ACHN (cell line): ENCODE measurements around the gene TFPI.
"Not testable (repeated sequence)": the region's sequence is repeated elsewhere in the genome, so short reads cannot be mapped to it uniquely, and the experiment has no call there.

ENCODE experiments used
- DNase-seq: peaks from one replicate; pipeline ENCODE4 v3.0.0-alpha.2; 2015
- in situ Hi-C: cut with HindIII; loops from 2 replicates; pipeline ENCODE4 v1.10.0; 2017; ENCODE audit warnings: low sequenced_read_pairs, low pct_ligation_motif_present, low pct_unique_long_range_greater_than_20kb

Gene TFPI

DNA sequence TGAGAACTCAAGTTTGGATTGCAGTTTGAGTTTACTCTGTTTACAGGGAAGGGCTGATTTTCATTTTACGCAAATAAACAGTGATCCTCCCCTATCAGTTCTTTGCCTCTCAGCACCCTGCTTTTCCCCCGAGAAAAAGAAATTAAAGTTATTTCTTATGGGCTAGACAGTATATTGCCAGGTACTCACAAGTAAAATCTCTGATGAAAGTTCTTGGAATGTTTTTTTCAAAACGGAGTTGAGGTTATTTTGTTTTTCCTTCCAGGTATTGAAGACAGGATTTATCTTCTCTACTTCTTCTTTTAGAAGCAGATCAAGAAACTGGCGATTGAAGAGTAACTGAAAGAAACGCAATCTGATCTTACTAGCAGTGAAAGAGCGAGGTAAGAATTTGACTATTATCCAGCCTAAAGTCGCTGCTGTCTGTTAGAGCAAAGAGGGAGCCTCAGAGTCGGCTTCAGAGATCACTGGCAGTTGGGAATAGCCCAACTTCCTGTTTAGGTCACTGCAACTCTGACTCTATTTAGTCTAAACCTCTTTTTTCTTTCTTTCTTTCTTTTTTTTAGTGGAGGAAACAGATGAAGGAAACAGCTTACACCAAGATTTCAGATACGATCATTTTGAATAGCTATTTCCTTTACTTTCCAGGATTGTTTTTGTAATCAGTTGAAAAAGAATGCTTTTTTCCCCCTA is at the start of gene TFPI:
TSS of gene TFPI (minus strand) at position 425 of the 693 bp plus-strand sequence. CDS start 50,667 bp downstream, outside the sequence.
- peak; percentile 77 for DNase-seq
- in situ Hi-C loops, result no loop called here

DNA sequence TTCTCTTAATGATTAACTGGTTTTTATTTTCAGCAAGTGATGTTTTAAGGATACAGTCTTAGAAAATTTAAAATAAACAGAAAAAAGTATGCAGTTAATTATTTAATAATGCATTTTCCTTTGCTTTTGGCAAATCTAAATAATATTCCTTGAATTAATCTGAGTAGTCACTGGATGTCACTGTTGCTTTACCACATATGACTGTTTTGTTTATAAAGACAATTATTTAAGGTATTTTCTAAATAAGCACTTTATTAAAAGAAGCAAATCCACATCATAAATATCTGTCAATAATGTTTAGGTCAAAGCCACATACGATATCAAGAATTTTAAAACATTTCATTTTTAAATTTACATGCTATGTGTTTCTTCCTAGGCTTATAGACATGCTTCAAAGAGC is 40.6 kb upstream of the TFPI start:
- in situ Hi-C loops, result loop anchor here (25.0 kb wide), 1 partner anchor 242 kb away; no protein-coding TSS in a partner anchor
- peak; percentile 24 for DNase-seq

GRCh38 chr2:187593697-187594096 is 39.5 kb upstream of the TFPI start:
- in situ Hi-C loops, result loop anchor here (25.0 kb wide), 1 partner anchor 244 kb away; no protein-coding TSS in a partner anchor
- DNase-seq, result no peak

GRCh38 chr2:187593098-187593497 is 38.9 kb upstream of the TFPI start:
- in situ Hi-C loops, result loop anchor here (25.0 kb wide), 1 partner anchor 244 kb away; no protein-coding TSS in a partner anchor
- no peak for DNase-seq

DNA sequence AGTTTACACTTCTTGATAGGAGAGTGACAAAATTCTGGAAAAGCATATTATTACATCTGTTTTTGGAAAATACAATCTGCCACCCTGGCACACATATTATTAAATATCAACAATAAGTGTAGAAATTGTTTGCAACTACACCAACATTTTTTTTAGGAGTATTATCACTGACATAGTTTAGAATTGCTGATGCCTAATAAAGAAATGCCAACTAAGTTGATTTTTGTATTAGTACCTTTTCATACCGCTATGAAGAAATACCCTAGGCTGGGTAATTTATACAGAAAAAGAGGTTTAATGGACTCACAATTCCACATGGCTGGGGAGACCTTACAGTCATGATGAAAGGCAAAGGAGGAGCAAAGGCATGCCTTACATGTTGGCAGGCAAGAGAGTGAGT is 35.9 kb upstream of the TFPI start:
- in situ Hi-C loops, result loop anchor here (25.0 kb wide), 1 partner anchor 247 kb away; no protein-coding TSS in a partner anchor
- no peak for DNase-seq

- no peak for DNase-seq
- in situ Hi-C loops, result loop anchor here (25.0 kb wide), 1 partner anchor 251 kb away; no protein-coding TSS in a partner anchor
Observed at GRCh38 chr2:187586011-187586641, 31.9 kb upstream of the TFPI start.

DNA sequence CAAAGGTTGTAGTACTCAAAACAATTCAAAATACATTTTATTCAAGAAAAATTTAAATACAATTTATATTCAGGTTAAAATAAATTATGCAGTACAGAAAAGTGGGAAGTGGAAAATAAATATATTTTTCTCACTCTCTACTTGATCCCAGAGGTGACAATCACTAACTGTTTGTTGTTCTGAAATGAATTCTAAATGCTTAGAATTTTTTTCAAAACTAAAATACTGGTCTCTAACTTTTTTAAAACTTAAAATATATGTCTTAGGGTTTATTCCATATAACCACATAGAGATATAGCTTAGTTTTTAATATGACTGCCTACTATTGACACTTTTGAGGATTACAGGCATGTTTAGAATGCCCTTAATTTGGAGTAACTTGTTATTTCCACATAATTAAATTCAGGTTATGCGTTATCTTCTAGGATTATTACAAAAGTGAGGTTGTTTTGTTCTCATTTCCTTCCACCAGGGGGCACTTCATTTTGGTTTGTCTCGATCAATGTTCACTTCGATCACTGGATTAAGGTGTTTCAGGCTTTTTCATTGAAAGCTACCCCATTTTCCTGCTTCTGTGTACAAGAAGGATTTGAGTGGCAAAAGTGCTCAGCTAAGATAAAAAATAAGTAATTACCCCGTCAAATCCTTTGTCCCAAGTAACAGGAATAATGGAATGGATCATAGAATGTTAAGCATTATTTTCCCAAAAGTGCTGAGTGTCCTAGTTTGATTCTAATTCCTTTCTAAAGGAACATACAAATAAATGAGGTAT is 27.1 kb upstream of the TFPI start:
- in situ Hi-C loops, result loop anchor here (25.0 kb wide), 1 partner anchor 256 kb away; no protein-coding TSS in a partner anchor
- peak; percentile 75 for DNase-seq

DNA sequence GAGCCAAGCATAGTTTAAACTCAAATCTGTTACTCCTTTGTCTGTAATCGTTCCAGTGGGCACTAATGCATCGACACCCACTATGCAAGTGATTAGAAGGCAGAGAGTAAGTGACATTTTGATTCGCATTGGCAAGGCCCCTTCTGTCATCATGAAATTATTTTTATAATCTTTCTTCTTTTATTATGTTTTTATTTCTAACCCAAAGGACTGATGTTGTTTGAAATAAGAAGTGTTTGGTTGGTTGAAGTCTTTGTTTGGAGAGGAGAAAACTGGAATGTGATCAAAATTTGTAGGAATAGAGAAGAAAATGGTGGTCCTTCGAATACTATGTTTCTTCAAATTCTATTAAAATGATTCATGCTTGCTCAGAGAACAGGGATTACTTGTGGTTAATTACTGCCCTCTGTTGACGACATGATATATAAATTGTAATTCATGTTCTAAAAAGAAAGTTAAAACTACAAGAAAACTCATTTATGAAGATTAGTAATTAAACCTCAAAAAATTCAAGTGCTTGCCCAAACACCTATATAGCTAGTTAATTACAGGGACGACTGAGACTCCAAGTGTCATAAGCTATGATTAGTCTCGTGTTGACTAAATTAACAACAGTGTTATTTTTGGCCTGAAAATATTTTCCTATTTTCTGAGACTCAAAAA is 26.4 kb upstream of the TFPI start:
- in situ Hi-C loops, result loop anchor here (25.0 kb wide), 1 partner anchor 257 kb away; no protein-coding TSS in a partner anchor
- DNase-seq, result peak; percentile 88

- no peak for DNase-seq
- in situ Hi-C loops, result loop anchor here (25.0 kb wide), 1 partner anchor 260 kb away; no protein-coding TSS in a partner anchor
Observed at GRCh38 chr2:187577310-187577709, 23.1 kb upstream of the TFPI start.

GRCh38 chr2:187576906-187577305 is 22.7 kb upstream of the TFPI start:
- DNase-seq, result no peak
- in situ Hi-C loops, result loop anchor here (25.0 kb wide), 1 partner anchor 260 kb away; no protein-coding TSS in a partner anchor

DNA sequence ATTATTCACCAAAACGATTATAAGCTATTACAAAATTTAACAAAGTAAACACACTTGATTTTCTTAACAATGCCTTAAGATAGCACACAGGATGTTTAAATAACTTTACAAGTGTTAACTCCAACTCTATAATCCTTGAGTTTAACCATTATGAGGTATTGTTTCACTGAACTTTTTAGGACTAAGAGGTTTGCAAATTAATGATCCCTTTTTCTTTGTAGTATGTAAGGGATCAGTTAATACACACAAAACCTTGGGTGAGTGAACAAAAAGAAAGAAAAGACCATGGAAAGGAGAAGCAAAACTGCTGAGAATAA is 21.5 kb upstream of the TFPI start:
- in situ Hi-C loops, result loop anchor here (25.0 kb wide), 1 partner anchor 262 kb away; no protein-coding TSS in a partner anchor

GRCh38 chr2:187574969-187575750 is 20.9 kb upstream of the TFPI start:
- in situ Hi-C loops, result loop anchor here (25.0 kb wide), 1 partner anchor 262 kb away; no protein-coding TSS in a partner anchor
- no peak for DNase-seq

More for the DNA sequence above, 21.5 kb upstream of the TFPI start:
- DNase-seq, result no peak

DNA sequence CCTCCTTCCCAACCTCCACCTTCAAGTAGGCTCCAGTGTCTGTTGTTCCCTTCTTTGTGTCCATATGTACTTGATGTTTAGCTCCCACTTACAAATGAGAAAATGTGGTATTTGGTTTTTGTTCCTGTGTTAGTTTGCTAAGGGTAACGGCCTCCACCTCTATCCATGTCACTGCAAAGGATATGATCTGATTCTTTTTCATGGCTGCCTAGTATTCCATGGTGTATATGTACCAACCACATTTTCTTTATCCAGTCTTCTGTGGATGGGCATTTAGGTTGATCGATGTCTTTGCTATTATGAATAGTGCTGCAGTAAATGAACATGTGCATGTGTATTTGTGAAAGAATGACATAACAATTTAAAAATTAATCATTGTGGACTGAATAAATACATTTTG is 19.5 kb upstream of the TFPI start:
- DNase-seq, result no peak
- in situ Hi-C loops, result no loop called here

DNA sequence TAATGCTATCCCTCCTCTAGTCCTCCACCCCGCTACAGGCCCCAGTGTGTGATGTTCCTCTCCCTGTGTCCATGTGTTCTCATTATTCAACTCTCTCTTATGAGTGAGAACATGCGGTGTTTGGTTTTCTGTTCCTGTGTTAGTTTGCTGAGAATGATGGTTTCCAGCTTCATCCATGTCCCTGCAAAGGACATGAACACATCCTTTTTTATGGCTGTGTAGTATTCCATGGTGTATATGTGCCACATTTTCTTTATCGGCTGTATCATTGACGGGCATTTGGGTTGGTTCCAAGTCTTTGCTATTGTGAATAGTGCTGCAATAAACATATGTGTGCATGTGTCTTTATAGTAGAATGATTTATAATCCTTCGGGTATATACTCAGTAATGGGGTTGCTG is 17.8 kb upstream of the TFPI start:
- DNase-seq, in situ Hi-C loops: not testable (repeated sequence)

GRCh38 chr2:187569571-187569970 is 15.3 kb upstream of the TFPI start:
- in situ Hi-C loops, result no loop called here
- DNase-seq, result no peak

DNA sequence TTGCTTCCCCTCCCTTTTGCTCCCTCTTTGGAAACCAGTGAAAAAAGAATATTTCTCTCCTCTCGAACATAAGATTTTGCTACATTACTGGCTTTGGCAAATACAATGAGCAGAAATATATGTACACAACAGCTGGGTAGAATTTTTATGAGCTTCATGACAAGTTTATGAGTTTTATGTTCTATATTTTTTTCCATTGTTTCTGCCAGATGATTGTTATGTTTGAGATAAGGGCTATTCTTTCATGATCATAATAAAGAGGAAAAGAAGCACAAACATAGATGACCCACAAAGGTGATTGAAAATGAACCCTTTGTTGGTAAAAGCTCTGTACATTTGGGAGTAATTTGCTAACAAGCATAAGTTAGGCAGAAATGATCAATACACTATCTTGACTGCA is 14.8 kb upstream of the TFPI start:
- in situ Hi-C loops, result no loop called here
- no peak for DNase-seq

DNA sequence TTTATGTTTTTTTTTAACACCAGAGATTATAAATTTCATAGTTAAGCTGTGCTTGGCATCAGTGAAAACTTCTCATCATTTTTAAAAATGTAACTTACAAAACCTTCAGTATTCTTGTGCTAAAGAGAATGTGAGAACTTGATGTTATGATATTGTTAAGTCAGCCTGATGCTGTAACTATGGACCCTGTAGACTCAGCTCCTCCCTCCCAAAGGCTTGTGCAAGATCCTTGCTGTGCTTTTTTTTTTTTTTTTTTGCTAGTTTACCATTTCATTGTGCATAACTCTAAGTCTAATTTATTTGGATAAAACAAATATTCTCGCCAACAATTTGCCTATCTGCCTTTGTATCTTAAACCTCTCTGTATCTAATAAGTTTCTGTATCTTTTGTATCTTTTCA is 12.9 kb upstream of the TFPI start:
- in situ Hi-C loops, result no loop called here
- DNase-seq, result no peak

DNA sequence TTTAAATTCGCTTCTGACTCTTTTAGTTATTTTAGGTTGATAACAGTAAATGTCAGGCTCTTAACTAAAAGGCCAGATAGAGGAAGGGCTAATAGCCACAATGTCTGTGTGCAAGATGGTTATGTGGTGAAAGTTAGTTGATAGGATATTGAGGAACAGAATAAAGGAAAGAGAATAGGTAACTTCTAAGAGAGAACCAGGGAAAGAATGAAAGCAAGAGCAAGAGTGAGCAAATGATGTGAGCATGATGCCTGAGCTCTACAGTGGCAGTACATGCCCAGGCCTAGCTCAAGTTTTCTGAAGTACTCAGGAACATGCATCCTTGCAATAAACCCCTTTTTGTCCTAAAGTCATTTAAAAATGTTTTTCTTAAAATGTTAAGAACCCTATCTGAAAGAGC is 12.5 kb upstream of the TFPI start:
- no peak for DNase-seq
- in situ Hi-C loops, result no loop called here
